Stimulated activated CD4-positive, alpha-beta T cell treated with anti-CD3 and anti-CD28 coated beads, Interleukin-1b, Interleukin-23, amount 100 ng/mL, for 4 hours (primary cell): ENCODE results near the gene DIABLO.
"Not testable (repeated sequence)": the region's sequence is repeated elsewhere in the genome, so short reads cannot be mapped to it uniquely, and the experiment has no call there.

Experiments used
- DNase-seq, 2 donors: peaks; one replicate each; pipeline ENCODE4 v3.0.0-alpha.2; 2020; ENCODE audit warnings: low read depth in 2 of 2

Gene DIABLO

DNA sequence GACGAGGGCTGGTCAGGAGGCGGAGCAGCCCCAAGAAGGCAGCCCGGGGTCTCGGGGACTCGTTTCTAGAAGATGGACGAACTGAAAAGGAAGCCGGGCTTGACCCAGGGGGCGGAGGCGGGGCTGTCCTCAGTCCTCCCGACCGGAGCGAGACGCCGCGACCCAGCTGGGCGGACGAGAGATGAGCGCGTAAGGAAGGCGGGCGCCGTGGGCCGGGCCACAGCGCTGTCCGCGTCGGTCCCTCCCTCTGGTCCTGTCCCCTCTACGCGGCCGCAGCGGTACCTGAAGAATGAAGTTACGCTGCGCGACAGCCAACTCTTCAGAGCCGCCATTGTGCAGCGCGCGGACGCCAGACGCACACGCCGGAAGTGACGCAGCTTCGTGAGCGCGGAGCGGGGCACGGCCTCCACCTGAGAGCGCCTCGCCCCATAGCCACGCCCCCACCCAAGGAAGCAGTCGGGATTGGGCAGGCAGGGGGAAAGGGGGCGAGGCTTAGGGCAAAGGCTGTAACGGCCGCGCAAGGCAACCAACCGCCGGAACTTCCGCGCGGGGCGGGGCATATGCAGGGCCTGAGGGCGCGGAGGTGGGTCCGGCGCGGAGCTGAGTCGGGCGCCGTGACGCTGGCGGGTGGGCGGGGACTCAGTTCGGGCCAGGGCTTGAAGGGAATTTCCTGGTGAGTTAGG, at the start of gene DIABLO:
DIABLO (minus strand) TSS at position 370 of the 683 bp plus-strand sequence; CDS start at position 332, 38 bp downstream.
- DNase-seq, result peak; percentile 99 to 100

DNA sequence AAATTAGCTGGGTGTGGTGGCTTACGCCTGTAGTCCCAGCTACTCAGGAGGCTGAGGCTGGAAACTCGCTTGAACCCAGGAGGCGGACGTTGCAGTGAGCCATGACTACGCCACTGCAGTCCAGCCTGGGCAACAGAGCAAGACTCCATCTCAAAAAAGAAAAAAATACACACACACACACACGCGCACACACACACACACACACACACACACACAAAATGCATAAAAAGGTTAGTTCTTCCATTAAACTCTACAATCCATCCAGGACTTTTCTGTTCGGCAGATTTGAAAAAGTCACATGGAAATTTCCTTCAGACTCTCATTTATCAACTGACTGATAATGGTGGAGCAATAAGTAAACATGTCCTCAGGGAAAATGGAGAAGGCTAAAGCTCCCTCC, 49.6 kb upstream of the DIABLO start:
- no peak for DNase-seq

DNA sequence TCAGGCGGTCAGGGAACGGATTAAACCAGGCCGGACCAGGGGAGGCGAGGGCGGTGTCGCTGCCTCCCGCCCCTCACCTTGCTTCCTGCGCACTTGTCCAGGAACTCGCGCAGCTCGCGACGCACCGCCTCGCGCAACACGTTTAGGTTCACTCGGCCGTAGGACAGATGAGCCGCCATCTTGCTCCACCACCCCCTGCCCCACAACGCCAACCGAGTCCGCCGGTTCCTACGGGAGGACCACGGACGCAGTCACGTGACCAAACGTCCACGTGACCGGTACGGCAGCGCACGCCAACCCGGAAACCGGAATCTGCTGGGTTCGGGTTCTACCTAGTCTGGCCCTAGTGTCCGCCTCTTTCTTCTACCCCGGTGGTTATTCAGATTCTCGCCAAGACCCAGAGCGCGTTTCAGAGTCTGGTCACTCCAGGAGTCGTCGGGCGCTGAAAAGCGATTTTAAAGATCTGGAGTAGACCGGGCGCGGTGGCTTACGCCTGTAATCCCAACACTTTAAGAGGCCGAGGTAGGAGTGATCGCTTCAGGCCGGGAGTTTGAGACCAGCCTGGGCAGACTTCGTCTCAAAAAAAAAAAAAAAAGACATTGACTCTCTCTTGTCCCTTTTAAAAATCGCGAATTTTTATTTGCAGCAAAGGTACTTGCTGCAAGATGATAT, 40.5 kb upstream of the DIABLO start, which contains the start of gene VPS33A:
VPS33A (minus strand) TSS at position 265 of the 672 bp plus-strand sequence; CDS start at position 179, 86 bp downstream.
- DNase-seq, result peak; percentile 85 to 92

DNA sequence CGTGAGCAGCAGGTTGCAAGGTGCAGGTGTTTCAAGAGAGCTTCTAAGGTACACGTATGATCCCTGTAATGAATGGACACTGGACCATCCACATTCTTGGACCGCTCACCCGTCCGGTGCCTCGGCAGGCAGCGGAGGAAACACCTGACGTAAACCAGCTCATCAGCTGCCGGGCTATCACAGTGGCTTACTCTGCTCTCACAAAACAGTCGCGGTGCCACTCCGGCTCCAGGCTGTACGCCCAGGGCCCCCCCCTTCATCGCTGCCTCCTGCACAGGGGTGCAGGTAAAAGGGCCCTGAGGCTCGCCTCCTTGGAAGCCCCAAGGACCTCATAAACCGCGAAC, 40.0 kb upstream of the DIABLO start:
- DNase-seq, result peak in 1 of 2 donors; percentile 19

DNA sequence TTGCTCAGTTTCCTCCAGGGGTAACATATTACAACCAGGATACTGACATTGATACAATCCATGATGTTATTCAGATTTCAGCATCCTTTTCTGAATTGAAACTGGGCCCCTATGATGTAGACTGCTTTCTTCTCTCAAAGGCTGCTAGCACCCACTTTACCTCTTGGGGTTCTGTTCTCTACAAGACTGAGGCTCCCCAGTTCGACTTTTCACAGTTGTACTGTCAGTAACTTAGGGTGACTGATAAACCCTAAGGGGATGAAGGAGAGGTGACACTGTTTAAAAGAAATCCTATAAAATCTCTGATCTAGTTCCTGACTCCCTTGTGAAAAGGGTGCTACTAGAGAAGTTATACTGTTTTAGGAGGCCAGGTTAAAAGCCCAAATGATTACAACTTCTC, 39.6 kb upstream of the DIABLO start:
- no peak for DNase-seq

DNA sequence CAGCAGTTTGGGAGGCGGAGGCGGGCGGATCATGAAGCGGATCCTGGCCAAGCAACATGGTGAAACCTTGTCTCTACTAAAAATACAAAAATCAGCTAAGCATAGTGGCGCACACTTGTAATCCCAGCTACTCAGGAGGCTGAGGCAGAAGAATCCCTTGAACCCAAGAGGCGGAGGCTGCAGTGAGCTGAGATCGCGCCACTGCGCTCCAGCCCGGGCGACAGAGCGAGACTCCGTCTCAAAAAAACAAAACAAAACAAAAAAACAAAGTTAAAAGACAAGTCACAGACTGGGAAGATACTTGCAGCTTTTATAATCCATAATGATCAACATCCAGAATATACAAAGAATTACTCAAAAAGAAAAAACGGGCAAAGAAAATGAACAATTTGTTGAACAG, 34.9 kb upstream of the DIABLO start:
- not testable (repeated sequence) for DNase-seq

DNA sequence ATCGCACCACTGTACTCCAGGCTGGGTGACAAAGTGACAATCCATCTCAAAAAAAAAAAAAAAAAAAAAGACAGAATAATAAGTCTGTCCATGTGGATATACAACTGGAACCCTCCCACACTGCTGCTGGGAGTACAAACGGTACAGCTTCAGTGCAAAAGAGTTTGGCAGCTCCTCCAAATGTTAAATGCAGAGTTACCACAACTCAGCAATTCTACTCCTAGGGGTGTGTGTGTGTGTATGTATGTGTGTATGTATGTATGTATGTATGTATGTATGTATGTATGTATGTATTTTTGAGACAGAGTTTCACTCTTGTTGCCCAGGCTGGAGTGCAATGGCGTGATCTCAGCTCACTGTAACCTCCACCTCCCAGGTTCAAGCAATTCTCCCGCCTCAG, 33.1 kb upstream of the DIABLO start:
- DNase-seq, result not testable (repeated sequence)

DNA sequence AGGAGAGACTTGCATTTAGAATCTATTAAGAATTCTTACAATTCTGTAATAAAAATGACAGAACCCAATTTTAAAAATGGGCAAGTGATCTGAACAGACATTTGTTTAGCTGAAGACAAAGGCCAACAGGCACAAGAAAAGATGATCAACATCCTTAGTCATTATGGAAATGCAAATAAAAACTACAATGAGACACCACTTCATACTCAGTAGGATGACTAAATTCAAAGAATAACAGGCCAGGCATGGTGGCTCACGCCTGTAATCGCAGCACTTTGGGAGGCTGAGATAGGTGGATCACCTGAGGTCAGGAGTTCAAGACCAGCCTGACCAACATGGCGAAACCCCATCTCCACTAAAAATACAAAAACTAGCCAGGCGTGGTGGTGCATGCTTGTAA, 32.6 kb upstream of the DIABLO start:
- DNase-seq, result not testable (repeated sequence)

DNA sequence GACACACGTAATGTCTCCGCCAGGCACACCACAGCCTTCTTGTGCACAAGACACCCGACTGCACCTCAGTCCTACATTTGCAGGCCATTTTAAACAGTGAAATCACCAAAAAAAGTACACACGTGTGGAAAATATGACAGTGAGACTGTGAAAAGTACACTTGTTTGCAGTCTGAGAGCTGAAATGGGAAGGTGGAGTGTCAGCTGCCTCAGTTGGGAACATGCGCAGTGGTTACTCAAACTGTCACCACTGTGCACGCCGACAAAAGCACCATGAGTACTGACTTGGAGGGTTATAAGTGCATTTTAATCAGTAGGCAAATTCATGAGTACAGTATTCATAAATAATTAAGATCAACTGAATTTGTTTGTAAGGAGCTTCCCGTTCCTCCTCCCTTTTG, 24.7 kb upstream of the DIABLO start:
- DNase-seq, result no peak

DNA sequence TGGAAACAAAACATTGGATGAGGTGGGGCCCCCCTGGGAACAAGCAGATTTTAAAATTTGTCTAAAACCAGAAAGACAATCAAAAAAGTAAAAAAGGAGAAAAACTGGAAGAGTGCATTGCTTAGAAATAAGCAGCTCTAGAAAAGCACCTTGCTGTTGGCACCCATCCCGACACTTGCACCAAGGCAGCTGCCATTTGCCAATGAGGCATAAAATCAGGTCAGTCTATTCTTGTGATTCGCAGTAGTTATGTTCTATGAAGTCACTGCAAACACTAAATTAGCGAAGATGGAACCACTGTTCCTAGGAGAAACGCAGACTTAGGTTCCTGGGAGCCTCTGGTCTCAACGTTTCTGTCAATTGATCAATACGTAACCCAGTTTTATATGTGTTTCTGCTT, 24.2 kb upstream of the DIABLO start:
- no peak for DNase-seq

DNA sequence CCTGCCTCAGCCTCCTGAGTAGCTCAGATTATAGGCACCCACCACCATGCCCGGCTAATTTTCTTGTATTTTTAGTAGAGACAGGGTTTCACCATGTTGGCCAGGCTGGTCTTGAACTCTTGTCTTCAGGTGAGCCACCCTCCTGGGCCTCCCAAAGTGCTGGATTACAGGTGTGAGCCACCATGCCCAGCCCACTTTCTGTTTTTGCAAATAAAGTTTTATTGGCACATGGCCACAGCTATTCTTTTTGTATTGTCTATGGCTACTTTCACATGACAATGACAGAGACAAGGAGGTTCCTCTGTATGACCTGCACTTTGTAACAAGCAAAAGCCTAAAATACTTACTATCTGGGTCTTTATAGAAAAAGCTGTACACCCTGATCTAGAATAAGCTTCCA, 19.7 kb upstream of the DIABLO start:
- DNase-seq, result no peak

DNA sequence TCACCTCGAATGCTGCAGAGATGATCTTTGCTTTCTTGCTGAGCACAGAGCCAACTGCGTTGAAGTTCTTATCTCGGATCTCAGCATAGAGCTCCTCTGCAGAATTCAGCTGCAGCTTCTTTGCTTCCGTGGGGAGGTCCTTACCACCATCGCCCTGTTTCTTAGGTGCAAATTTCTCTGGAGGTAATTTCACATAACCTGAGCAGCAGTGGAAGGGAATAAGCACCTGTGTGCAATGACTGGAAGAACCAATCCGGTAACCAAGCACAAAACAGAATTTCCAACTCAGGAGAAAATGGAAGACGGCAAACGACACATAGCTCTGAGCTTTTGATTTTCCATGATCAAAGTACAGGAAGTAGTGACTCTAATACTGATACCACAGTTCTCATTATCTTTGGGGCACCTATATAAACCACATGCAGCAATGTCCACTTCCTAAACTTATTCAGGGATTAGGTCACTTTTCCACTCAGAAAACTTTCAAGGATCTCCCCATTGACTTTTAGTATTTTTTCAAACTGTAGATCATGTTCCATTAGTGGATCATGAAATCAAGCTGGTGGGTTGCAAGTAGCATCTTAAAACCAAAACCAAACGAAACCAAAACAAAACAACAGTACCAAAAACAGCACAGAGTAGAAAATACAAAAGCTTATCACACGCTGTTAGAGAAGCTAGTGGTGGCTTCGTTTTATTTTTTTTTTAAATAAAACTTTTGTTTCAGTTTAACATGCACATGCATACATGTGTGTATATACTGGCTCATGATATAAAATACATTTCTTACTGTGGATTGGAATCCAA, 18.9 kb upstream of the DIABLO start:
- no peak for DNase-seq

DNA sequence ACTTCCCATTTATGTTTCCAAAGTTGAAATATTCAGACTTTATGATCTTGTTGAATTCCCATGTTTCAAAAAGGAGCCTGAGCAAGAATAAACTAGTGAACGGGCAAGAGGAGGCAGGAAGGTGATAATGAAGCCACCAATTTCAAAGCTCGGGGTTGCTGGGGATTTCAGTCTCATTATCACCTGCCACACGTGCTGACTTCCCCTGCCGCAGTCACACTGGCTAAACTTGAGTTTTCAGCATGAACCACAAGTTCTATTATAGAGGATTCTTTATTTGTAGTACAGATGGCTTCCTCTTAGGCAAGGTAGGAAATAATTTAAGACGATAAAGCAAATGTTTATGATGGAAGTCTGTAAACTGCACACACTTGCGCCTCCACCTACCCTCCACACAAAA, 18.1 kb upstream of the DIABLO start:
- no peak for DNase-seq

DNA sequence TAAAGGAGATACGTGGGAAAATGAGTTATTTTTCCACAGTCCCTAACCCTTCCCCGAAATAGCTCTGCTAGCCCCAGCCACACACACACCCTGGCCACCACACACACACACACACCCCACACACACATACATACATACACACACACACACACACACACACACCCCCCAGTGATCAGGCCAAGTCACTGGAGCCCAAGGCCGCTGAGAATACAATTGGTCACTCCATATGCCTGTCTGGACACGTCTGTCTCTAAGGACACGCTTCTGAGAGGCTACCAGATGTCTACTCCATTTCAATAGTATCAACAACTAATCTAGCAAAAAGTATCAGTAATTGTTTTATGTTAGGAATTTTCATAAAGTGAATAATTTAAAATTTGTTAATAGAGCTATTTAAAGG, 13.0 kb upstream of the DIABLO start:
- DNase-seq, result no peak

DNA sequence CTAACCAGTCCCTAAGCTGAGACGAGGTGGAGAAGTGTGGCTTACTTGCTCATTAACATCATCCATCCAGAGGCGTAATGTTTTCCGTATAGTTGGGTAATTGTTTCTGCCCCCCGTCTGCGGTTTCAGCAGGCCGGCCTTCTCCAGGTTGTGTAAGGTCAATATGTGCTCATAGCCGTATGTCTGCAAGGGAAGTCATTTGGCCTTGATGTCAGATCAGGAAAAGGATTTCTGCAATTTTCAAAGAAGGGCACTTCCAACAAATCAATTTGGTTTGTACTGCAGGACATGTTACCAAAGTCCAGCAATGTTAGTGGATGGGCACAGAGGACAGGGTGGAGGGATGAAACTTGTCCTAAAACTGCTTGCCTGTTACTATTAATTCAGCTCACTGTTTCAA, 9.9 kb upstream of the DIABLO start:
- DNase-seq, result no peak

DNA sequence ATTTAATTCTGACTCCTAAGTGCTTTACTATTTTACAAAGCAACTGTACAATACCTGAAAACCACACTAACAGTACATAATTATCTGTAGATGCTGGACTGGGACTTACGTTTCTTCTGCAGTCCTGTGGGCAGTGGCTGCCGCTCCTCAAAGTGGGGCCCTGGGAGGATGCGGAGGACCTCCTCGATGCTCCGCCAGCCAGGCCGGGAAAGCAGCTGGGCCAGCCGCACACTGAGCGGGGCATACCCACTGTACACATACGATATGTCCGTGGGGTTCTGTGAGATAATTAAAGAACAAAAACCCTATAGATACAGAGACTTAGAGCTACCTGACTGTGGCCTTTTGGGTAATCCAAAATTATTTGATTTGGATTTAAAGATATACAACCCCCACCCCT, 6.8 kb upstream of the DIABLO start:
- no peak for DNase-seq

DNA sequence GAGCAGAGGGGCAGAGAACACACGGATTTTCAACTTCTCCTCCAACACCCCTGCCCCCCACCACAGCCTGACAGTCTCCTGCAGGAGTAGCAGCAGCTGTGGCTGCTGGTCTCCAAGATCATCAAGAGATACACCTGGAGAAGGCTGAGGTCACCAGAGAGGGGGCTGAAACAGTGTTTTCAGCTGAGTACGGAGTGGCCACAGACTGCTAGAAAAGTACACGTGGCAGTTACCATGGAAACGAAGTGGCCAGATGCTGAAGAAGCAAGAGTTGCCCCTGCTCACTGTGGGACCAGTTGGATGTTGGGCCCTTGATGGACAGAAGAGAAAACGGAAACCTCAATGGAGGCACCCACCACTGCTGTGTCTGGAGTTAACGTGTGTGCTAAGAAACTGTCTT, 4.9 kb upstream of the DIABLO start:
- DNase-seq, result no peak

DNA sequence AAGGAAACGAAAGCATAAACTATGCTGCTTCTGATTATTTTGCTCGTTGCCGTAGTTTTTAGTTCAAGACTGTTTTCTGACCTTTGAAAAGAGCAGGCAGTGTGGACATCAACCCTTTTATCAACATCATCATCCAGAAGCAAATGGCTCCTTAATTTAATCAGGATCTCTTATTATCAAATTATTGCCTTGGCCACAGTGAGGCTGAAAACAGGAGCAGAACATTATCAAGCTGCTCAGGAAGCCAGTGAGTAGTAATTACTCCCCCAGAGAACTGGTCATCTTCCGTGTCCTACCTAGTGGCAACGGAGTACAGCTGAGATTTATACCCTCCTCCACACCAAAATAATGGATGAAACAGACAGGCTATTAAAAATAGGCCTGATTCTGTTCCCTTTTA, 2.2 kb upstream of the DIABLO start:
- no peak for DNase-seq

DNA sequence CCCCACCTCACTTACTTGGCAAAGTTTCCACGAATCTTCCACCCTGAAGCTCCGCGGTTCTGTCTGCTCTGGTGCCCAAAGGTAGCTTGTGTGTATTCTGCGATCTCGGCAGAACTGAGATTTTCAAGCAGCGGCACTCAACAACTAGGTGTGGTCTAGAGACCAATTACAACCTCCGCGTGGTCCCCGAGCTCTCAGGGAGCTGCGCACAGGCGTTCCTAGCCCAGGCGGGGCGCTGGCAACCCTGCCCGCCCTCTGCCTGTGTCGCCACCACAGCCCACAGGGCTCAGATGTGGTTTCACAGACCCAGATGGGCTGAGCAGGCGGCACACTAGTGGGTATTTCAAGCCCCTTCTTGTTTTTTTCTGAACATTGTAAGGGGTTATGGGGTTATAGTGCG, 1.5 kb upstream of the DIABLO start:
- no peak for DNase-seq

DNA sequence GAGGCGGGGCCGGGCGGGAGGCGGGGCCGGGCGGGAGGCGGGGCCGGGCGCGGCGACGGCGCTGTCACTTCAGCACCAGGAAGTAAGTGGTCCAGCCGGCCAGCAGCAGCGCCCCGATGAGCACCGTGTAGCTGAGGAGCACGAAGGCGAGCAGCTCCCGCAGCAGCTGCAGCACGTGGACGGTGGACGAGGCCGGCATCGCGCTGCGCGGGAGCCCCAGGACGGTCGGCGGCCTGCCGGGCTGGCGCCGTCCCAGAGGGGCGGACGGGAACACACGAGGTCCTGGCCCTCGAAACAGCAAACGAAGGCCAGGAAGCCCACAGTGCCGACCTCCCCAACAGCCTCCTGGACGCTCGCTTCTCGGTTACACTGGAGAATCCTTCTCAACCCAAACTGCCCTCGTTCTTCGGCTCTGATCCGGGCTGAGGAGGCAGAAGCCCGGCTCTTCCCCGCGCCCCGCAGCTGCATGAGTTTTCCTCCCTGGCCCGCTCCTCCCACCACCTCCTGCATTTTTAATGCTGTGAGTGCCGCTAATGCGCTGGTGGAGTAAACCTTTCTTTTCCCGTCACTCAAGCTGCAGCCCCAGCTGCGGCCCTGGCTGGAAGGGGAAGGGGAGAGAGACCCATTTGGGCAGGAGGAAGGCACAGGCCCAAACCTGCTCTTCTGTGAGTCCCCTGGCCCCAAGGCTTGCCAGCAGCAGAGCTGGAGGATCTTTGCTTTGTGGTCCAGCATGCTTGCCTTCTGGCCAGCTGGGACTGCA, 694 bp upstream of the DIABLO start:
- no peak for DNase-seq

DNA sequence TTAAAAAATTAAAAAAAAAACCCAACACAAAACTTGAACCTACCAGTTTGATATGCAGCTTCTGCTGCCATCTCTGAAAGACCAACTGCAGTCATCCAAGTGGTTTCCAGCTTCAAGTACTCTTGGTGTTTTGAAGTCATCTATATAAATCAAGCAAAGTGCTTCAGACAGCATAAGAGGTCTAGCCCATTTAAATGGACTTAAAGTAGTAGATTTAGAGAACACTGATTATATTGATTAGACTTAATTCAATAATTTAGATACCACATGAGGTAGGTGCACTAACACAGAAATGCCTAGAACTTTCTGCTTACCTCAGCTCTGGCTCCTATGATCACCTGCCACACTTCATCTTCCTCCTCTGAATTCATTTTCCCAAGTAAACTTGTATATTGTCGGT, 9.4 kb downstream of the DIABLO start:
- no peak for DNase-seq

DNA sequence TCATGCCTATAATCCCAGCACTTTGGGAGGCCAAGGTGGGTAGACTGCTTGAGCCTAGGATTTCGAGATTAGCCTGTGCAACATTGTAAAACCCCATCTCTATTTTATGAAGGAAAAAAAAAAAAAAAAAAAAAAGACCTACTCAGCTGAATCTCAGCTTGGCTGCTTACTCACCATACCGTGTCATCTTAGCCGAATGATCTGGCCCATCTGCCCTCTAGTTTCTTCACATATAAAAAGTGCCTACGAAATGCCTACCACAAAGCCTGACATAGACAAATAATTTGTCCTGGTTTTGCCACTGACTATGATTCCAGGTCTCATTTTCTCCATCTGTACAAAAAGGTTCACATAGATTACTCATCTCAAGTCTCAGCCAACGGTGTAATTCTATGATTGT, 10.1 kb downstream of the DIABLO start:
- no peak for DNase-seq
